ENCODE measurements around the gene HOXB8. TPM values are rescaled to one million over a fixed set of nuclear protein-coding genes. Genes with fewer than 3 reads are reported as not detected.

Gene HOXB8
- total RNA-seq, 1 experiment from 2014 or later: 45.9 TPM

GRCh38 chr17:48609759-48610281, 5.3 kb downstream of the HOXB8 start:
- no peaks in the 10 kb centered on the region for H3K27me3 ChIP-seq (ENCODE audit: control insufficient read depth, insufficient read depth, low read length)
- H3K27ac ChIP-seq (ENCODE audit: low read length): peak overlapping the region; percentile 99
- POLR2A ChIA-PET: interaction anchor here (0.5 to 2.1 kb wide), 6 partner anchors 11 to 1825 kb away, joined by 3 to 19 read pairs (median 5); no protein-coding TSS in a partner anchor
- BruUV-seq (replicated peaks): no TSS peak
- in situ Hi-C loops (cut with HindIII; ENCODE audit: low pct_unique_long_range_greater_than_20kb, low sequenced_read_pairs): no loop called here
- CTCF ChIA-PET: interaction anchor here (0.6 to 1.4 kb wide), 3 partner anchors 8 to 252 kb away, joined by 3 to 4 read pairs (median 3); no protein-coding TSS in a partner anchor
- intact Hi-C loops (cut with micrococcal nuclease; ENCODE audit: unreplicated experiment): loop anchor here (1.0 to 10.0 kb wide), 3 partner anchors 35 to 937 kb away; no protein-coding TSS in a partner anchor
- ATAC-seq (no peak), DNase-seq (ENCODE audit: low read depth, low spot score) (no peak)
- H3K9me3 ChIP-seq (ENCODE audit: control insufficient read depth, insufficient read depth, low read depth, low read length): no peaks in the 10 kb centered on the region
- no peak for TF ChIP-seq CTCF (IDR thresholded peaks at IDR 0.05)
- no peak; the same call in 1 of the 2 replicates for TF ChIP-seq POLR2AphosphoS5 (IDR thresholded peaks at IDR 0.05; ENCODE audit: low read depth, low read length)
- no peak for TF ChIP-seq SIN3A (IDR thresholded peaks at IDR 0.05; ENCODE audit: borderline replicate concordance, insufficient read depth, low read depth, low read length)
- TF ChIP-seq REST (IDR thresholded peaks at IDR 0.05; ENCODE audit: insufficient read depth in 1 of 2, low read depth in 2 of 2, low read length in 1 of 2): no peak
- TF ChIP-seq TCF7L2 (IDR thresholded peaks at IDR 0.05; ENCODE audit: low read depth, low read length): no peak
- peaks cover 2% of the 10 kb centered on the region for H3K36me3 ChIP-seq (ENCODE audit: control insufficient read depth, insufficient read depth, low read length)
- peak overlapping the region; percentile 68 to 71 for H3K4me3 ChIP-seq (ENCODE audit: low read depth in 2 of 2, low read length in 2 of 2)
- H3K4me1 ChIP-seq (ENCODE audit: control insufficient read depth, insufficient read depth, low read length): peaks cover 59% of the 10 kb centered on the region

GRCh38 chr17:48609033-48609432, 6.1 kb downstream of the HOXB8 start:
- Histone ChIP-seq H3K9me3 (ENCODE audit: control insufficient read depth, insufficient read depth, low read depth, low read length) (no peaks in the 10 kb centered on the region), H3K27me3 (ENCODE audit: control insufficient read depth, insufficient read depth, low read length) (no peaks in the 10 kb centered on the region), H3K27ac (ENCODE audit: low read length) (peak overlapping the region; percentile 99), H3K4me1 (ENCODE audit: control insufficient read depth, insufficient read depth, low read length) (peaks cover 57% of the 10 kb centered on the region), H3K36me3 (ENCODE audit: control insufficient read depth, insufficient read depth, low read length) (peaks cover 2% of the 10 kb centered on the region), H3K4me3 (ENCODE audit: low read depth in 2 of 2, low read length in 2 of 2) (peak overlapping the region; percentile 68 to 71)
- TF ChIP-seq TCF7L2 (IDR thresholded peaks at IDR 0.05; ENCODE audit: low read depth, low read length) (peak; percentile 91), POLR2AphosphoS5 (IDR thresholded peaks at IDR 0.05; ENCODE audit: low read depth, low read length) (no peak)
- intact Hi-C loops (cut with micrococcal nuclease; ENCODE audit: unreplicated experiment): loop anchor here (5.0 kb wide), 1 partner anchor 938 kb away; no protein-coding TSS in a partner anchor
- CTCF ChIA-PET: interaction anchor here (1.4 kb wide), 1 partner anchor 14 kb away, joined by 4 read pairs; no protein-coding TSS in a partner anchor
- no TSS peak for BruUV-seq (replicated peaks)
- ATAC-seq (no peak), DNase-seq (ENCODE audit: low read depth, low spot score) (no peak)
- in situ Hi-C loops (cut with HindIII; ENCODE audit: low pct_unique_long_range_greater_than_20kb, low sequenced_read_pairs): no loop called here
- POLR2A ChIA-PET: interaction anchor here (0.5 to 2.1 kb wide), 3 partner anchors 11 to 1826 kb away, joined by 3 to 8 read pairs (median 3); partner anchors contain the start of gene HOXB9

- CTCF ChIA-PET: interaction anchor here (0.6 to 1.4 kb wide), 2 partner anchors 14 to 1469 kb away, joined by 4 read pairs; no protein-coding TSS in a partner anchor
Measured at GRCh38 chr17:48608494-48608834, 6.6 kb downstream of the HOXB8 start.

More at GRCh38 chr17:48608494-48608834, 6.6 kb downstream of the HOXB8 start:
- POLR2A ChIA-PET: interaction anchor here (0.5 to 2.1 kb wide), 4 partner anchors 10 to 400 kb away, joined by 3 to 9 read pairs (median 6); partner anchors contain the start of gene HOXB9
- TF ChIP-seq REST (IDR thresholded peaks at IDR 0.05; ENCODE audit: insufficient read depth in 1 of 2, low read depth in 2 of 2, low read length in 1 of 2): no peak
- TF ChIP-seq POLR2AphosphoS5 (IDR thresholded peaks at IDR 0.05; ENCODE audit: low read depth, low read length): no peak
- no peak for TF ChIP-seq CTCF (IDR thresholded peaks at IDR 0.05)
- no peak for TF ChIP-seq SIN3A (IDR thresholded peaks at IDR 0.05; ENCODE audit: borderline replicate concordance, insufficient read depth, low read depth, low read length)
- TF ChIP-seq TCF7L2 (IDR thresholded peaks at IDR 0.05; ENCODE audit: low read depth, low read length): no peak
- ATAC-seq: no peak
- in situ Hi-C loops (cut with HindIII; ENCODE audit: low pct_unique_long_range_greater_than_20kb, low sequenced_read_pairs): no loop called here
- Histone ChIP-seq H3K4me1 (ENCODE audit: control insufficient read depth, insufficient read depth, low read length) (peaks cover 57% of the 10 kb centered on the region), H3K27me3 (ENCODE audit: control insufficient read depth, insufficient read depth, low read length) (no peaks in the 10 kb centered on the region), H3K4me3 (ENCODE audit: low read depth in 2 of 2, low read length in 2 of 2) (peak overlapping the region; percentile 68 to 71; a peak in 2 of 4 replicates), H3K9me3 (ENCODE audit: control insufficient read depth, insufficient read depth, low read depth, low read length) (no peaks in the 10 kb centered on the region), H3K27ac (ENCODE audit: low read length) (peak overlapping the region; percentile 99), H3K36me3 (ENCODE audit: control insufficient read depth, insufficient read depth, low read length) (peaks cover 2% of the 10 kb centered on the region)
- intact Hi-C loops (cut with micrococcal nuclease; ENCODE audit: unreplicated experiment): loop anchor here (5.0 kb wide), 1 partner anchor 939 kb away; no protein-coding TSS in a partner anchor
- no peak for DNase-seq (ENCODE audit: low read depth, low spot score)
- BruUV-seq (replicated peaks): no TSS peak
